GM18520 (cell line): Measurements from ENCODE around the gene HMOX1.

Experiments
- ATAC-seq: cut with Tn5 transposase; IDR thresholded peaks from one replicate; pipeline ENCODE4 v1.9.1; 2021; ENCODE audit not compliant: unreplicated experiment

The HMOX1 gene

GRCh38 chr22:35380537-35381423 lies at the start of gene HMOX1:
Gene HMOX1, plus strand, starts transcription at chr22:35381096. Its CDS starts 78 bp downstream, at chr22:35381174.
- ATAC-seq, result peak; percentile 54

GRCh38 chr22:35332278-35332677 lies 48.6 kb upstream of the HMOX1 start:
- ATAC-seq, result no peak

- no peak for ATAC-seq
These were observed 47.7 kb upstream of the HMOX1 start for GRCh38 chr22:35333220-35333619.

GRCh38 chr22:35334004-35334403 lies 46.9 kb upstream of the HMOX1 start:
- no peak for ATAC-seq

GRCh38 chr22:35335468-35335867 lies 45.4 kb upstream of the HMOX1 start:
- no peak for ATAC-seq

- ATAC-seq, result no peak
These were observed 44.7 kb upstream of the HMOX1 start for GRCh38 chr22:35335936-35336781.

GRCh38 chr22:35337932-35338331 lies 43.0 kb upstream of the HMOX1 start:
- no peak for ATAC-seq

- ATAC-seq, result no peak
These were observed 39.6 kb upstream of the HMOX1 start for GRCh38 chr22:35341090-35341874.

GRCh38 chr22:35342390-35342789 lies 38.5 kb upstream of the HMOX1 start:
- no peak for ATAC-seq

GRCh38 chr22:35343664-35344550 lies 37.0 kb upstream of the HMOX1 start:
- ATAC-seq, result no peak

- no peak for ATAC-seq
These were observed 35.8 kb upstream of the HMOX1 start for GRCh38 chr22:35344956-35345690.

- no peak for ATAC-seq
These were observed 34.9 kb upstream of the HMOX1 start for GRCh38 chr22:35345808-35346505.

- ATAC-seq, result no peak
These were observed 34.2 kb upstream of the HMOX1 start for GRCh38 chr22:35346596-35347220.

GRCh38 chr22:35347462-35347861 lies 33.4 kb upstream of the HMOX1 start:
- no peak for ATAC-seq

- no peak for ATAC-seq
These were observed 32.8 kb upstream of the HMOX1 start for GRCh38 chr22:35348026-35348590.

GRCh38 chr22:35348703-35349102 lies 32.2 kb upstream of the HMOX1 start:
- no peak for ATAC-seq

- ATAC-seq, result no peak
These were observed 31.6 kb upstream of the HMOX1 start for GRCh38 chr22:35349368-35349703.
